Smooth muscle cell (in vitro differentiated cells): Measurements from ENCODE around the gene JAKMIP2. TPM values are rescaled to one million over a fixed set of nuclear protein-coding genes. Genes with fewer than 3 reads are reported as not detected.
A peak's percentile ranks its signal among the peaks of the same experiment; 100 is the strongest.

Source experiments
- DNase-seq: peaks from one replicate; lab custom pipeline; 2025; ENCODE audit not compliant: unreplicated experiment; lab: John Stamatoyannopoulos, UW
- H2AFZ ChIP-seq: fragments of 200-600 bp; sonication (generic); 2 replicates; pipeline ENCODE4 v1.6.0; 2016; ENCODE audit warnings: antibody characterized with exemption, low read depth, mild to moderate bottlenecking
- H3F3A ChIP-seq: fragments of 200-600 bp; sonication (generic); 2 replicates; pipeline ENCODE4 v1.6.0; 2017; ENCODE audit warnings: antibody characterized with exemption, low read depth
- H3K27ac ChIP-seq: fragments of 200-600 bp; sonication (generic); 2 replicates; pipeline ENCODE4 v1.5.1; 2016; ENCODE audit warnings: low read depth, mild to moderate bottlenecking
- H3K27me3 ChIP-seq: fragments of 200-600 bp; sonication (generic); 2 replicates; pipeline ENCODE4 v1.6.1; 2016; ENCODE audit warnings: low read depth, mild to moderate bottlenecking
- H3K36me3 ChIP-seq: fragments of 200-600 bp; sonication (generic); 2 replicates; pipeline ENCODE4 v1.5.1; 2016; ENCODE audit warnings: low read depth
- H3K4me1 ChIP-seq: fragments of 200-600 bp; sonication (generic); 2 replicates; pipeline ENCODE4 v1.5.1; 2016; ENCODE audit warnings: low read depth
- H3K4me2 ChIP-seq: fragments of 200-600 bp; sonication (generic); 2 replicates; pipeline ENCODE4 v1.6.0; 2016; ENCODE audit warnings: mild to moderate bottlenecking
- H3K4me3 ChIP-seq: fragments of 200-600 bp; sonication (generic); 2 replicates; pipeline ENCODE4 v1.5.1; 2016; ENCODE audit warnings: mild to moderate bottlenecking
- H3K79me2 ChIP-seq: fragments of 200-600 bp; sonication (generic); 2 replicates; pipeline ENCODE4 v1.6.0; 2016; ENCODE audit warnings: low read depth, mild to moderate bottlenecking
- H3K9ac ChIP-seq: fragments of 200-600 bp; sonication (generic); 2 replicates; pipeline ENCODE4 v1.6.0; 2016; ENCODE audit warnings: low read depth
- H3K9me3 ChIP-seq: fragments of 200-600 bp; sonication (generic); replicated peaks from 2 replicates; pipeline ENCODE4 v1.5.1; 2016; ENCODE audit warnings: low read depth
- H4K20me1 ChIP-seq: fragments of 200-600 bp; sonication (generic); 2 replicates; pipeline ENCODE4 v1.6.0; 2016; ENCODE audit warnings: low read depth
- WGBS: methylation state at CpG from one replicate; pipeline ENCODE4 v1.1.7; 2016; ENCODE audit warnings: low lambda C conversion rate; 5-methylcytosine and 5-hydroxymethylcytosine counted together
- polyA plus RNA-seq: library from polyadenylated mRNA; unstranded; fragments of >200 nt; fragmentation: Nextera tagmentation; extraction: Ambion mirVana; gene quantifications from 2 replicates; pipeline ENCODE4 v1.2.1, GENCODE V29; 2016
- total RNA-seq: library from RNA; depleted of rRNA; stranded (reverse); fragments of >200 nt; gene quantifications from 2 replicates; pipeline ENCODE4 v1.2.3, GENCODE V29; 2014
- TF ChIP-seq, protein P1 (sequence below): fragments of 200-600 bp; sonication (generic); IDR thresholded peaks from 2 replicates; pipeline ENCODE4 v1.5.1; 2017; ENCODE audit warnings: borderline replicate concordance, mild to moderate bottlenecking, antibody characterized with exemption; ENCODE audit not compliant: insufficient read depth, poor library complexity, severe bottlenecking

Gene JAKMIP2
- total and polyA plus RNA-seq, 2 experiments from 2014 or later, result 2.9 to 7.6 TPM

DNA sequence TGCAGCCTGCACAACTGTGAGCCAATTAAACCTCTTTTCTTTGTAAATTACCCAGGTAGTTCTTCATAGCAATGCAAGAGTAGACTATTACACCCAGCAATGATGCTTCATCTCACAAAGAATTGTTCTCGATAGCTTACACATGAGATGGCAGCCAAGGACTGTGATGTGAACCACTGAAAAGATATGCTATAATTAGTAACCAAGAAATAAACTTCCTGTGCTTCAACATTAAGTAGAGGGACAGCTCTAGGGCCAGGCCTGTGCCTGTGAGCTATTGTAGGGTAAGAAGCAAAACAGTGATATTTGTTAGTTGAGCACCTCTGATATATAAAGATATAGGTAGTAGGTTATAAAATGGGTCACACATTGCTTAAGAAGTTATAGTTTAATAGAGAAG is 230.9 kb downstream of the JAKMIP2 start:
- no peaks in the 10 kb centered on the region for H3K27me3 ChIP-seq

DNA sequence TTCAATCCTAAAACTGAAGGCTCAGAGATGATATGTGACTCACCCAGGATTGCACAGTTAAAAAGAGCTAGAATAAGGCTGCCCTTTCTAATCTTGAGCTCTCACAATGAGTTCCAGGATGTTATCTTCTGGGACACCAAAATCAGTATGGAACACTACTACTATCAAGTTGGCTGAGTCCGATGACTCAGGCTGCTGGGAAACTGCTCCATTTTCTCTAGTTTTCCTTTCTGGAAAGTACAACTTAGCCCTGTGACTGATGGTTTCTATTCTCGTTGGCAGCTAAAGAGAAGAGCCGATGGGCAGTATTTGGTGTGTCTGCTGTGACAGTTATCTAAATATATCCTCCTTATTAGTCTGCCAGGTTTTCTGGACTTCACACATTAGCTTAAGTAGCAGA is 234.8 kb downstream of the JAKMIP2 start:
- no peak for DNase-seq
- Histone ChIP-seq H2AFZ (no peak overlapping the region), H3F3A (no peaks in the 10 kb centered on the region), H3K4me2 (peak overlapping the region; percentile 73), H3K4me3 (no peak overlapping the region), H4K20me1 (no peaks in the 10 kb centered on the region), H3K9ac (no peak overlapping the region), H3K36me3 (no peaks in the 10 kb centered on the region), H3K4me1 (no peaks in the 10 kb centered on the region), H3K27ac (peak overlapping the region; percentile 73), H3K27me3 (no peaks in the 10 kb centered on the region), H3K9me3 (no peaks in the 10 kb centered on the region), H3K79me2 (no peaks in the 10 kb centered on the region)
- TF ChIP-seq, protein P1, sequence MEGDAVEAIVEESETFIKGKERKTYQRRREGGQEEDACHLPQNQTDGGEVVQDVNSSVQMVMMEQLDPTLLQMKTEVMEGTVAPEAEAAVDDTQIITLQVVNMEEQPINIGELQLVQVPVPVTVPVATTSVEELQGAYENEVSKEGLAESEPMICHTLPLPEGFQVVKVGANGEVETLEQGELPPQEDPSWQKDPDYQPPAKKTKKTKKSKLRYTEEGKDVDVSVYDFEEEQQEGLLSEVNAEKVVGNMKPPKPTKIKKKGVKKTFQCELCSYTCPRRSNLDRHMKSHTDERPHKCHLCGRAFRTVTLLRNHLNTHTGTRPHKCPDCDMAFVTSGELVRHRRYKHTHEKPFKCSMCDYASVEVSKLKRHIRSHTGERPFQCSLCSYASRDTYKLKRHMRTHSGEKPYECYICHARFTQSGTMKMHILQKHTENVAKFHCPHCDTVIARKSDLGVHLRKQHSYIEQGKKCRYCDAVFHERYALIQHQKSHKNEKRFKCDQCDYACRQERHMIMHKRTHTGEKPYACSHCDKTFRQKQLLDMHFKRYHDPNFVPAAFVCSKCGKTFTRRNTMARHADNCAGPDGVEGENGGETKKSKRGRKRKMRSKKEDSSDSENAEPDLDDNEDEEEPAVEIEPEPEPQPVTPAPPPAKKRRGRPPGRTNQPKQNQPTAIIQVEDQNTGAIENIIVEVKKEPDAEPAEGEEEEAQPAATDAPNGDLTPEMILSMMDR, result no peak
- 10% methylated on average over 3 of the region's 3 CpGs for WGBS

More for the DNA sequence above, 230.9 kb downstream of the JAKMIP2 start:
- H3K4me1 ChIP-seq, result peaks cover 13% of the 10 kb centered on the region
- TF ChIP-seq, protein P1, result no peak
- no peaks in the 10 kb centered on the region for H4K20me1 ChIP-seq
- no peak overlapping the region for H3K4me2 ChIP-seq
- H3K27ac ChIP-seq, result no peak overlapping the region
- no peak overlapping the region for H3K9ac ChIP-seq
- H3K9me3 ChIP-seq, result no peaks in the 10 kb centered on the region
- peaks cover 12% of the 10 kb centered on the region for H3F3A ChIP-seq
- no peaks in the 10 kb centered on the region for H3K36me3 ChIP-seq
- no peak overlapping the region for H2AFZ ChIP-seq
- DNase-seq, result no peak
- H3K4me3 ChIP-seq, result no peak overlapping the region
- H3K79me2 ChIP-seq, result no peaks in the 10 kb centered on the region
- WGBS, result 46% methylated on average over 1 of the region's 1 CpG

DNA sequence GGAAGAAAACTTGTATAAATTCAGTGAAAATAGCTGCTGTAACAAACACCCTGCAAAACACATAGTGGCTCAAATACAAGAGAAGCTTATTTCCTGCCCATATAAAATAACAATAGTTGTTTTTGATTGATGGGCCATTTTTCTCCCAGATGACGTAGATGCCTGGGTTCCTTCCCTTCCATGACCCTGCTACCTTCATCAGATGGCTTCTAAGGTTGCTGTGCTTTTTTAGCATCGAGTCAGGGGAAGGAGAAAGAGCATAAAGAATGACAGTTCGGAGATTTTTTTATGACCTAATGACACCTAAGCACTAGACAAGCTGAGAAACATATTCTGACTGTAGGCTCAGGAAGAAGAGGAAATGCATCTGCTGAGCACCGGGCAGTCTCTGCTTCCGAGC is 238.0 kb downstream of the JAKMIP2 start:
- H3K4me2 ChIP-seq, result no peak overlapping the region
- no peaks in the 10 kb centered on the region for H3K9me3 ChIP-seq
- H4K20me1 ChIP-seq, result no peaks in the 10 kb centered on the region
- WGBS, result 90% methylated on average over 5 of the region's 5 CpGs
- no peak overlapping the region for H3K27ac ChIP-seq
- H2AFZ ChIP-seq, result no peak overlapping the region
- H3K36me3 ChIP-seq, result no peaks in the 10 kb centered on the region
- H3K27me3 ChIP-seq, result no peaks in the 10 kb centered on the region
- TF ChIP-seq, protein P1, result no peak
- H3K9ac ChIP-seq, result no peak overlapping the region
- no peak overlapping the region for H3K4me3 ChIP-seq
- no peaks in the 10 kb centered on the region for H3F3A ChIP-seq
- no peaks in the 10 kb centered on the region for H3K79me2 ChIP-seq
- DNase-seq, result no peak
- no peaks in the 10 kb centered on the region for H3K4me1 ChIP-seq

DNA sequence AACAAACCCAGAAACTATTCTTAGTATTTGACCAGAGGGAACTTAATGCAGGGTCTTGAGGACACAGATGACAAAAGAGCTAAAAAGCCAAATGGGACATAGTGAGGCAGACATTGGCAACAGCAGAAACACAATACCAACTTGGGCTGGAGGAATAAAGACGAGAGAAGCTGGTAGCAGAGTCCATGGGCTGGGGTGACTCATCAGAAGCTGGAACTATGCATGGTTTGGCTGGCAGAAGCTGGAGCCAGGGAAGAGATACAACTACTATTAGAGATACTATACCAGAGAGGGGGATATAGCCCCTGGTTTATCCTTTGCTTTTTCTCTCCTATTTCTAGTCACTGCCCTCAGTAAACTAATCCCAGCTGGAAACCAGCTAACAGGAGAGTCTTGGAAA is 243.5 kb downstream of the JAKMIP2 start:
- H3K27me3 ChIP-seq, result no peaks in the 10 kb centered on the region
- H3K27ac ChIP-seq, result peak overlapping the region; percentile 47
- DNase-seq, result no peak
- H3K9me3 ChIP-seq, result no peaks in the 10 kb centered on the region
- no peak overlapping the region for H2AFZ ChIP-seq
- H3K4me2 ChIP-seq, result peak overlapping the region; percentile 41
- H3K4me3 ChIP-seq, result no peak overlapping the region
- WGBS, result 16% methylated on average over 1 of the region's 1 CpG
- TF ChIP-seq, protein P1, result no peak
- H3K4me1 ChIP-seq, result peaks cover 18% of the 10 kb centered on the region
- H3K79me2 ChIP-seq, result no peaks in the 10 kb centered on the region
- H3K9ac ChIP-seq, result no peak overlapping the region
- H4K20me1 ChIP-seq, result no peaks in the 10 kb centered on the region
- H3K36me3 ChIP-seq, result no peaks in the 10 kb centered on the region
- H3F3A ChIP-seq, result peaks cover 10% of the 10 kb centered on the region
